CD4-positive, alpha-beta memory T cell (primary cell): ENCODE results near the gene KATNAL1. TPM values are rescaled to one million over a fixed set of nuclear protein-coding genes. Genes with fewer than 3 reads are reported as not detected.

Source experiments
- CTCF ChIA-PET: fragments of 350-600 bp; sonication (Branson Sonifier 250); formaldehyde crosslinking; loops from one replicate; lab custom pipeline; 2021; ENCODE audit warnings: inconsistent platforms; ENCODE audit not compliant: partially characterized antibody; lab: Charles Lee
- POLR2A ChIA-PET: fragments of 350-600 bp; sonication (Branson Sonifier 250); formaldehyde crosslinking; loops from one replicate; lab custom pipeline; 2021; ENCODE audit not compliant: partially characterized antibody; lab: Charles Lee
- DNase-seq, 5 donors: peaks; one replicate each; pipeline versions ENCODE4 v3.0.0 to v3.0.0-alpha.2; 2020 to 2022; ENCODE audit warnings: mixed read lengths in 1 of 5
- H3K27ac ChIP-seq: one replicate; pipeline ENCODE4 v1.7.0; 2013; ENCODE audit warnings: low read depth, low read length
- H3K27me3 ChIP-seq: 2 replicates; pipeline ENCODE4 v1.7.0; 2013; ENCODE audit warnings: mild to moderate bottlenecking, low read length, moderate library complexity; ENCODE audit not compliant: insufficient read depth
- H3K36me3 ChIP-seq: 2 replicates; pipeline ENCODE4 v1.7.0; 2013; ENCODE audit warnings: mild to moderate bottlenecking, low read length, moderate library complexity; ENCODE audit not compliant: insufficient read depth
- H3K4me1 ChIP-seq: 2 replicates; pipeline ENCODE4 v1.7.0; 2013; ENCODE audit warnings: mild to moderate bottlenecking, low read length, moderate library complexity; ENCODE audit not compliant: insufficient read depth
- H3K4me3 ChIP-seq, 2 donors: one replicate each; pipeline ENCODE4 v1.7.0; 2013; ENCODE audit warnings: low read length in 2 of 2, mild to moderate bottlenecking in 1 of 2
- H3K9me3 ChIP-seq, 2 donors: one replicate each; pipeline ENCODE4 v1.7.0; 2013; ENCODE audit warnings: low read length in 2 of 2, control low read depth in 1 of 2; ENCODE audit not compliant: control insufficient read depth in 1 of 2
- H3K27ac Mint-ChIP-seq, 7 donors: one replicate each; pipeline ENCODE4 v1.8.0; 2020 to 2021; ENCODE audit warnings: mixed read lengths in 7 of 7, mild to moderate bottlenecking in 6 of 7, inconsistent platforms in 3 of 7, moderate library complexity in 3 of 7
- H3K27me3 Mint-ChIP-seq, 2 donors: one replicate each; pipeline ENCODE4 v1.8.0; 2020 to 2021; ENCODE audit warnings: mixed read lengths in 2 of 2
- H3K36me3 Mint-ChIP-seq, 2 donors: one replicate each; pipeline ENCODE4 v1.8.0; 2020 to 2021; ENCODE audit warnings: mixed read lengths in 2 of 2, inconsistent platforms in 1 of 2, mild to moderate bottlenecking in 1 of 2
- H3K4me1 Mint-ChIP-seq, 4 donors: one replicate each; pipeline ENCODE4 v1.8.0; 2020 to 2021; ENCODE audit warnings: mixed read lengths in 4 of 4, mild to moderate bottlenecking in 1 of 4
- H3K4me3 Mint-ChIP-seq, 8 donors: one replicate each; pipeline ENCODE4 v1.8.0; 2020 to 2021; ENCODE audit warnings: mixed read lengths in 8 of 8, mild to moderate bottlenecking in 7 of 8, moderate library complexity in 6 of 8, inconsistent platforms in 3 of 8
- H3K9me3 Mint-ChIP-seq, 8 donors: one replicate each; pipeline ENCODE4 v1.8.0; 2020 to 2021; ENCODE audit warnings: mixed read lengths in 8 of 8, mild to moderate bottlenecking in 5 of 8, inconsistent platforms in 3 of 8, moderate library complexity in 1 of 8
- intact Hi-C: fragments of 100-400 bp; cut with micrococcal nuclease; formaldehyde crosslinking; loops from one replicate; pipeline ENCODE4 v1.15.1; 2023
- polyA plus RNA-seq, 2 donors: library from polyadenylated mRNA; unstranded; fragments of 300-500 nt; fragmentation: Illumina TruSeq; gene quantifications; one replicate each; pipeline ENCODE4 v1.2.3, GENCODE V29; 2021
- total RNA-seq, 2 experiments: library from RNA; stranded (reverse); gene quantifications; one replicate each; pipeline ENCODE4 v1.2.3, GENCODE V29; 2021

Gene KATNAL1
- total and polyA plus RNA-seq, 4 experiments from 2014 or later, result 1.7 to 6.4 (median 4.8) TPM

GRCh38 chr13:30154531-30154930 lies 152.8 kb downstream of the KATNAL1 start:
- Mint-ChIP-seq H3K27me3 (no peaks in the 10 kb centered on the region), H3K36me3 (no peaks in the 10 kb centered on the region), H3K4me1 (peaks cover 63 to 97% (median 80%) of the 10 kb centered on the region in 4 donors), H3K9me3 (no peaks in the 10 kb centered on the region), H3K27ac (peak overlapping the region in 6 of 7 donors; percentile 21 to 72 (median 45)), H3K4me3 (no peak overlapping the region)
- no peaks in the 10 kb centered on the region for H3K27me3 ChIP-seq
- no peak overlapping the region for H3K27ac ChIP-seq
- CTCF ChIA-PET, result interaction anchor here (28.3 kb wide), 1 partner anchor 24 kb away, joined by 974 read pairs; no protein-coding TSS in a partner anchor
- no peaks in the 10 kb centered on the region for H3K9me3 ChIP-seq
- no peaks in the 10 kb centered on the region for H3K36me3 ChIP-seq
- H3K4me3 ChIP-seq, result no peak overlapping the region
- peaks cover 80% of the 10 kb centered on the region for H3K4me1 ChIP-seq
- DNase-seq, result no peak
- intact Hi-C loops, result no loop called here
- POLR2A ChIA-PET, result interaction anchor here (19.6 kb wide), 1 partner anchor 15 kb away, joined by 440 read pairs; no protein-coding TSS in a partner anchor

- no peaks in the 10 kb centered on the region for H3K36me3 Mint-ChIP-seq
- H3K4me3 Mint-ChIP-seq, result peak overlapping the region in 1 of 8 donors; percentile 53
- no peaks in the 10 kb centered on the region for H3K9me3 Mint-ChIP-seq
- Histone ChIP-seq H3K27ac (no peak overlapping the region), H3K27me3 (no peaks in the 10 kb centered on the region), H3K9me3 (no peaks in the 10 kb centered on the region), H3K4me1 (peaks cover 81% of the 10 kb centered on the region), H3K36me3 (no peaks in the 10 kb centered on the region), H3K4me3 (no peak overlapping the region)
- ChIA-PET CTCF (interaction anchor here (28.3 kb wide), 1 partner anchor 24 kb away, joined by 974 read pairs; no protein-coding TSS in a partner anchor), POLR2A (interaction anchor here (19.6 kb wide), 1 partner anchor 14 kb away, joined by 440 read pairs; no protein-coding TSS in a partner anchor)
- intact Hi-C loops, result no loop called here
- H3K4me1 Mint-ChIP-seq, result peaks cover 64 to 97% (median 81%) of the 10 kb centered on the region in 4 donors
- no peak for DNase-seq
- peak overlapping the region in 5 of 7 donors; percentile 21 to 85 (median 48) for H3K27ac Mint-ChIP-seq
- no peaks in the 10 kb centered on the region for H3K27me3 Mint-ChIP-seq
These were observed 153.6 kb downstream of the KATNAL1 start for GRCh38 chr13:30153545-30154426.

Other genes with a start within 250 kb of the KATNAL1 start
- not detected for gene UBE2L5, start 114.9 kb upstream of the KATNAL1 start, total RNA-seq
- not detected for gene UBE2L5, start 114.9 kb upstream of the KATNAL1 start, polyA plus RNA-seq
- gene HMGB1, start 158.4 kb upstream of the KATNAL1 start, total RNA-seq, result 100 to 1,000 TPM; 311 to 331 TPM
- gene HMGB1, start 158.4 kb upstream of the KATNAL1 start, polyA plus RNA-seq, result 100 to 1,000 TPM; 564 to 714 TPM